HPDE6-E6E7 (cell line): Measurements from ENCODE around the gene AFG1L.
"Not testable (repeated sequence)": the region's sequence is repeated elsewhere in the genome, so short reads cannot be mapped to it uniquely, and the experiment has no call there.

Source experiments
- DNase-seq: peaks from one replicate; pipeline ENCODE4 v3.0.0; 2011; ENCODE audit warnings: missing footprints; ENCODE audit errors: extremely low spot score

The AFG1L gene

DNA sequence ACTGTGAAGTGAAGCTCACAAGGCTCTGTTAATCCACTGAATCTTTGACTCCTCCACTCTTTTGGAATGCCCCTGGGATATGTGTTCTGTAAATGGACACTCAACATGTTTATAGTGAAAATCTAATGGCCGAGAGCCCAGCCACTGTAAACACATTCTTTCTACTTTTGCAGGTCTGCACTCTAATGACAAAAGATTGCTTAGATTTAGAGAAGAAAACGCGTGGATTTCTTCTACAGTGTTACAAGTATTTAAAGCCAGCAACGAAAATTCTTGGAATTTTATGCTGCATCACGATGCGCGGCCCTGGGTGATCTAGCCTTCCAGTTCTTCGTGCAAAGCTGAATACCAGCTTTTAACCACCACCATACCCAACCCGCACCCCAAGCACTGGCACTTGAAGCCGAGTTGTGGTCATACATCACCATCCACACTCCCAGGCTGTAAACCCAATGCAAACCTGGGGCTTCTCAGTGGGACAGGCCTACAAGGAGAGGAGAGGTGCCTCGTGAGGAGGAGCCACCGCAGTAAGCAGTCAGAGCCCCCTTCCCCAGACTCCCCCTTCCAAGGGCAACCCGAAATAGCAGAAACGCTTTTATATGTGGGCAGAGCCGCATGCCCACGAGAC, 262.1 kb downstream of the AFG1L start:
- no peak for DNase-seq

DNA sequence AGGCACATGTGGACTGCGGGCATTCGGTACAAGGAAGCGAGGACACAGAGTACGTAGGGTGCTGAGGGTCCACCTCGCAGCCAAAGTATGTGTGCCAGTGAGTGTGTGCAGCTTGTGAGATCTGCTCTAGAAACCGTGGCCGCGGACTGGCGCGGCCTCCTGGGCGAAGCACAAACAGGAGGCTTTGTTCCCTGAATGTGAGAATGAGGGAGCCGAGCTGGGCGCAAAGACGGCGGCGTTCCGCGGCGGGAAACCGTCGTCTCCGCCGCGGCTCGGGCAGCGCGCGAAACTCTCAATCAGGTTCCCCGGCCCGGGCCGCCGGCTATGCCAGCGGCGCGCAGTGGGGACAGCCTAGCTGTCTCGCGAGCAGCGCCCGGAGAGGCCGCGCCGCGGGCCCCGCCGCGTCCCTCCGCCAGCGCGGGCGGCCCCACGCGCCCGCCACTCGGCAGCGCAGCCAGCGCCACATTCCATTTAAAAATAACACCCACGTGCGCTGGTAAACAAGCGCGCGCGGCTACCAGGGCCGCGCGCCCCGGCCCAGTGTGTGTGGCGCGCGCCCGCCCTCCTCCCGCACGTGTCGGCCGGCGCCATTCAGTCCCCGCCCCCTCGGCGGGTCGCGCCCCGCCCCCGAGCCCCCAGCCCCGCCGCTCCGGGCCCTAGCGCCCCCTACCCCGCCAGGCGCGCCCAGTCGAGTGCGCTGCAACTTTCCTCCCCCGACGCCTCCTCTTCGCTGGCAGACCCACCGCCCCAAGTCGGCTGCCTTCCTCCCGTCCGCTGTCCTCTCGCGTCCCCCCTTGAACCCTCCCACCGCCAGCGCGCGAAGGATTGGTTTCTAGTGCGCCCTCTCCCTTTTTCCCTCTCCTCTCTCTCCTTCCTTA, 262.9 kb downstream of the AFG1L start:
- no peak for DNase-seq

DNA sequence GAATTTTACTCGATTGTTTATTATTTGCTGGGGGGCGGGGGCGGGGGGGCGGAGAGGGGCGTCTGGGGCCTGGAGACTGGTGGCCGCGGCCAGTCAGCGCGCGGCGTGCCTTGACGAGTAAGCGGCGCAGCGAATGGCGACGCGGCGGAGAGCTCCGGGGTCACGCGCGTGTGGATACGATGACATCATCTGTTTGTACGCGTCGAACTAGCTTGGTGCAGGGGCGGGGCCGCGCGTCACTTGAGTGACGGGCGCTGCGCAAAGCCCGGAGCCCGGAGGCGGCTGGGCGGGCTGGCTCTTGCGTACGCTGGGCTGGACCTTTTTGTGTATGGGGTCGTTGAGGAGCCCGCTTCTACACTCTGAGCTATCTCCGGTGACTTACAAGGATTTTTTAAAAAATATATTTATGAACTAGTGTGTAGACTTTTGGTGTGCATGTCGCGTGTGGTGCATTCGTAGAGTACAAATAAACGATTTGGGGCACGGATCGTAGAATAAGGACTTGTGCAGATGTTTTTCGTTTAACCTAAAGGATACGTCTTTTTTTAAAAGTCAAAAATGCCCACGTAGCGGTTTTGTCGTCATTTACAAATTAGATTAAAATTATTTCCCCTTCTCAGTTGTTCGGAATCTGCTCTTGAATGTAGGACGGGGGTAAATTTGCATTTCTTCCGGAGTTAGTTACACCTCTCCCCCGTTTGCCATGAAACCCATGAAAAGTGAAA, 263.7 kb downstream of the AFG1L start:
- peak; percentile 67 for DNase-seq

DNA sequence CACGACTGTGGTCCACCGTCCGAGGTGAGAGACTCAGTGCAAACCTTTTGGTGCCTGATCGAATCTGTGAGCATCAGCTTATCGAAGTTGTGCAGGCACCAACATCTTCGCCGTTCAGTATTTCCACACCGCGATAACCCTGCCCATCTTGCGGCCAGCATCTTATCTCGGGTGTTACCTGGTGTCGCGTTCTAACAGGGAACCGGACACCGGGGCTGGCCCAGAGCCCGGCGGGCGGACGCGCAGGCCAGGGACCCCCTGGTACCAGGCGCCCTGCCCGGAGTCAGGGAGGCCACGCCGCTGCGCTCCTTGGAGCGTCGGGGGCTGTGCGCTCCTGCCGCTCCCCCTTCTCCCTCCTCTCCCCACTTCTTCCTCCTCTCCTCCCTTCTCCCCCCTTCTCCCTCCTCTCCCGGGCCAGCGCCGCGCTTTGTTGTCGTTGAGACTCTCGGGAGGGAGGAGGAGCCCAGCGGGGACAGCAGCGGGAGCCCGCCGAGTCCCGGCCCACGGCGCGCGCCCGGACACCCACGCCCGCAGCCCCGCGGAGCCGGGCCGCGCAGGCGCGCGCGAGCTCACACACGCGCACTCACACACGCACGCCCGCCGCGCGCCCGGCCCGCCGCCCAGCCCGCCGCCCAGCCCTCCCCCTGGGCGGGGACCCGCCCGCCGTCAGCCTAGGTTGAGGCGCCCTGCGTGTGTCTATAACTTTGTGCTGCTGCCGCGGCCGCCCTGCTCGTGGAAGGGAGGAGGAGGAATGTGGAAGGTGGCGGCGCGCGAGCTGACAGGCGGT, 264.4 kb downstream of the AFG1L start:
- DNase-seq, result no peak

DNA sequence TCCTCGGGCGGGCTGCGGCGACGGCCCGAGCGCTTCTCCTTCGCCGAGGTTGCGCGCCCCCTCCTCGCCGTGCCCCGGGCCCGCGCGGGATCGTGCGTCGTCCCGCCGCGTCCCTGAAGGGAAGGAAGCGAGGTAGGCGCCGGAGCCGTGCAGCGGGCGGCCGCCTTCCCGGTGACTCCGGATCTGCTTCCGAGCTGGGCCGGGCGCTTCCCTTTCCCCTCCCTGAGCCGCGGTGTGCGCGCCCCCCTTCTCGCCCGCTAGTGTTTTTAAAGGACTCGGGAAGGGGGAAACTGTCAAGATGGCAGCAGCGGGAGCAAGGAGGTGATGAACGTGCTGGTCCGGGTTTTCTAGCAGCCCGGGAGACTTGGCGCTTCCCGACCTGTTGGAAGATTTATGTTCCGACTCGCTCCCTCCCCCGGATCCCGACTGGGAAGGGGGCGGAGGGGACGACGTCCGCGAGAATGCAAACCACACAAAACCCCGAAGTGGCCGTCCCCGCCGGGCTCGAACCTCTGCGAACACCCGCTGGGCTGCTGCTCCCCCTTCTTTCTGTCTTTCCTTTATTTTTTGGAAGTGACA, 265.1 kb downstream of the AFG1L start:
- DNase-seq, result no peak

DNA sequence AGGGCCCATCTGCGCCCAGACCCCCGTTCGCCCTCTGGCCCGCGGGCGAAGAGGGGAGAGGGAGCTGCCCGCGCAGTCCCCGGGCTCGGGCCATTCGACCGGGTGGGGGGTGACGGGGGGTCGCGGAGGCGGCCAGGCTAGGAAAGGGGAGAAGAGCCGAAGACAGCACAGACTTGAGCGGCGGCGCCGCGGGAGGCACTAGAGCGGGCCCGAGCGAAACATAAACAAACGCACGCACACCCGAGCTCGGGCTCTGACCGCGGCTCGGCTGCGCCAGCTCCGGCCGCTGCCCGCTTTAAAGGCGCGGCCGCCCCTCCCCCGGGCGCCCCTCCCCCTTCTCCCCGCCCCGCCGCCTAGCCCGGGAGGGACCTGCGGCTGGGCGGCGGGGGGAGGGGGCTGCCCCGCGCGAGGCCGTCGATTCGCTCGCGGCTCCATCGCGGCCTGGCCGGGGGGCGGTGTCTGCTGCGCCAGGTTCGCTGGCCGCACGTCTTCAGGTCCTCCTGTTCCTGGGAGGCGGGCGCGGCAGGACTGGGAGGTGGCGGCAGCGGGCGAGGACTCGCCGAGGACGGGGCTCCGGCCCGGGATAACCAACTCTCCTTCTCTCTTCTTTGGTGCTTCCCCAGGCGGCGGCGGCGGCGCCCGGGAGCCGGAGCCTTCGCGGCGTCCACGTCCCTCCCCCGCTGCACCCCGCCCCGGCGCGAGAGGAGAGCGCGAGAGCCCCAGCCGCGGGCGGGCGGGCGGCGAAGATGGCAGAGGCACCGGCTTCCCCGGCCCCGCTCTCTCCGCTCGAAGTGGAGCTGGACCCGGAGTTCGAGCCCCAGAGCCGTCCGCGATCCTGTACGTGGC, 265.8 kb downstream of the AFG1L start, which contains the start of gene FOXO3:
FOXO3 (plus strand) TSS at position 455 of the 846 bp plus-strand sequence; CDS start at position 747, 292 bp downstream.
- peak; percentile 71 for DNase-seq

DNA sequence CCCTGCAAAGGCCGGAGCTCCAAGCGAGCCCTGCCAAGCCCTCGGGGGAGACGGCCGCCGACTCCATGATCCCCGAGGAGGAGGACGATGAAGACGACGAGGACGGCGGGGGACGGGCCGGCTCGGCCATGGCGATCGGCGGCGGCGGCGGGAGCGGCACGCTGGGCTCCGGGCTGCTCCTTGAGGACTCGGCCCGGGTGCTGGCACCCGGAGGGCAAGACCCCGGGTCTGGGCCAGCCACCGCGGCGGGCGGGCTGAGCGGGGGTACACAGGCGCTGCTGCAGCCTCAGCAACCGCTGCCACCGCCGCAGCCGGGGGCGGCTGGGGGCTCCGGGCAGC, 266.4 kb downstream of the AFG1L start:
- not testable (repeated sequence) for DNase-seq

DNA sequence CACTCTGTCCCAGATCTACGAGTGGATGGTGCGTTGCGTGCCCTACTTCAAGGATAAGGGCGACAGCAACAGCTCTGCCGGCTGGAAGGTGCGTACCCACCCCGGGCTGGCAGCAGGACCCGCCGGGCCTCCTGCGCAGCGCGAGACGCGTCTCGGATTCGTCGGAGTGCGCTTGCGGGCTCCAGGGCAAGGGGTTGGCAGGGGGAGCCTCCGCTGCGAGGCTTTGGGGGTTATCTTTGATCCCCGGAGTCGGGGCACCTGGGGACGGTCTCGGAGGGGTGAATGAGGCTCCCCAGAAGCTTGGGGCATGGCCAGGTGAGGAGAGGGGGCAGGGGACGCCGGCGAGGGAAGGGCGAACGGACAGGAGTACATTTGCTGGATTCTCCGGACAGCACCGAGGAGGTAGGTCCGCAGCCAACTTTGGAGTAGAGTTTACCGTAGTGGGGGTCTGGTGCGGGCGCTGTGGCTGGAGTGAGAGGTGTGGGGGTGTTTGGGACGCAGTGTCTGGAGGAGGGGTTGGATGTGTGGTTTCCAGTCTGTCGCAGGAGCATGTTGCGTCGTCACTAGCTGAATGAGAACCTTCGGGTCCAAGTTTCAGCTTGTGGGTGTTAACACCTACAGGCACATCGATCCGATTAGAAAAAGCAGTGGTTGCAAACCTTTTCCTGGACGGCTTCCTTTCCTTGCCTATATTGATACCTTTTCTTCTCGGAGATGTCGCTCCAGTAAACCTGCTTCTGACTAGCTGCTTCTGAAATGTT, 267.1 kb downstream of the AFG1L start:
- DNase-seq, result no peak

DNA sequence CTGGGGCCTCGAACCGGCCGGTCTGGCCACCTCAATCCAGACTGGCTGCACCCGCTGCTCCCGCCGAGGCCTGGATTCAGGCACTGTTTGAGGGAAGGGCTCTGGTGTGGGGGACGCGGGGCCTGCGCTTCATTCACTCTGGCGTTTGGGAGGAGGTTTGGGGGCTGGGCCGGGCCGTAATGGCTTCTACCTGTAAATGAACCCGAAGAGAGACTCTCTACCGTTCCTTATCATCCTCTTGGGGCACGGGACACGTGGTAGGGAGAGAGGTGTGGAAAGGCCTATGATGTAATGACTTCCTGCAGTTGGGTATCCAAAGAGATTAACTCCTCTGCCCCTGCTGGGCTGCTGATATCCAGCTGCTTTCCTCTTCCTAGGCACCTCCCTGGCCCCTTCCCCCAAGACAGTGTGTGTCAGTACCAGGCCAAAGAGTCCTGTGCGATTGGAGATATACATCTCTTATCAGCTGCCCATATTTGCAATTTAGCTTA, 267.7 kb downstream of the AFG1L start:
- peak; percentile 76 for DNase-seq

DNA sequence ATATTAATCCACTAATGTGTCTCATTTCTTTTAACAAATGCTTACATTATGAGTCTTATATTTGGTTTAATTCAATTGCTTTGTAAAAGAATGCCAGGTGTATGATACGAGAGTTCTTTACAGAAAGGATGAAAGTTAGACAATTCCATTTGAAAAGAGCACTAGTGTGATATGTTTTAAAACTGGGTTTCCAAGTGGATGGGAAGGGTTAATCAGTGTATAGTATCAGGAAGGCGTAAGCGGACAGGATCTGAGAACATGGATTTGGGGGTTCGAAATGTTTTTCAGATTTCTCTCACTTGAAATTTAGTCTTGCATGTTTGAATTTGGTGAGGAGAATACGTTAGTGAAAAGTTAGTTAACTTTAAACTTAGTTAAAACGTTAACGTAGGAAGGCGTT, 268.4 kb downstream of the AFG1L start:
- DNase-seq, result no peak

DNA sequence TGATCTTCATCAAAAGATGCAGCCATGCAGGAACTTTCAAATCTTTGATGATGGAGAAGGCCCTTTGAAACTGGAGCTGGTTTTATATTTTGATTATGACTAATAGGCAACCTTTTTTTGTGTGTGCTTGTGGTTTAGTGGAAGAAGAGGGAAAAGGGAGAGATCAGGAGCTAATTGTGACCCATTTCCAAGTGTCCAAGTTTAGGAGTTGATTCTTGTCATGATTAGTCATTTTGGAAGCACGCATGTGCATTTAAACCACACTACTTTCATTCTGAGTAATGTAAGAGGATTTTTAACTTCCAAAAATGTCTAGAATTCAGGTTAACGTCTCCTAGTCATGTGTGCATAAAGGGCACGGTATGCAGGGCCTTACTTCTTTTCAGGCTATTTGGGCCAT, 269.3 kb downstream of the AFG1L start:
- no peak for DNase-seq

DNA sequence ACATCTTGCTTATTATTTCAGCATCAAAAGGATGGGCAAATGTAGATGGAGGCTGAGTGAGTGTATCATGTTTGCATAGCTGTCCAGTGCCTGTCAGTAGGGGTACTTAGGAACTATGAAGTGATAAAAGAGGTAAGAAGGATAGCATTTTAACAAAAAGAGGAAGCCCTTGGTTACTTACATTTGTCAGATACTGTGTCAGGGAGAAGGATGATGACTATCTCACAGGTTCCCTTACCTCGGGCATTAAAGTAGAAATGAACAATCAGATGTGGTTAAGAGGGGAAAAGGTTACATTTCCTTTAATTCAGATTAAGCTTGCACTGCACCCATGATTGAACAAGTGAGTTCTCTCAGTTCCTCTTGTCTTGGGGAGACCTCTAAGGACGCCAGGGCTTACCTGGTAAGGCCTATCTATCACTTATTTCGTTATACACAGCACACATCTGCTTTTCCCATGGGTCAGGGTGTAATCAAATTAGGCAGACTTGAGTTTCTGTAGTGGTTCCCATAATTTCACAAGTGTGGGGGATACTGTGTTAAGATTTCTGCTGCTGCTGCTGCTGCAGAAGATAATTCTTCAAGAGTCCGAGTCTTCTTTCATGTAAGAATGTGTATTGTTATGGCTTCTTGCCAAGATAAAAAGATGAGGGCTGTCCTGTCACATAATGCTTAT, 270.4 kb downstream of the AFG1L start:
- no peak for DNase-seq

DNA sequence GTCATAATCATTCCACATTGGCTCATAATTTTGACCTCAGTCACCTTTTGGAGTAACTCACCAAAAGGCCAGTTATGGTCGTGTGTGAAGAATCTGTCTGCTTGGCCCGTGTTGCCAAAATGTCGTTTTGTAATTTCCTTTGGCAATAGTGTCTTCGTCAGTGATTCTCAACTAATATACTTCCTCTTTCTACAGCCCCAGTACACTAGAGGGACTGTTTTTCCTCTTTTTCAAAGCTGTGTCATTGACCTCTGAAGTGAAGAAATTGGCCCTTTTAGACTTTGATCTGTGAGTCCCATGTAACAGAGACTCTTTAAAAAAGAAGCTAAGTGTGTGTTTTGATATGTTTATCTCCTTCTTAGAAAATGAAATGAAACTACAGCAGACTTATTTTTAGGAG, 271.0 kb downstream of the AFG1L start:
- no peak for DNase-seq

DNA sequence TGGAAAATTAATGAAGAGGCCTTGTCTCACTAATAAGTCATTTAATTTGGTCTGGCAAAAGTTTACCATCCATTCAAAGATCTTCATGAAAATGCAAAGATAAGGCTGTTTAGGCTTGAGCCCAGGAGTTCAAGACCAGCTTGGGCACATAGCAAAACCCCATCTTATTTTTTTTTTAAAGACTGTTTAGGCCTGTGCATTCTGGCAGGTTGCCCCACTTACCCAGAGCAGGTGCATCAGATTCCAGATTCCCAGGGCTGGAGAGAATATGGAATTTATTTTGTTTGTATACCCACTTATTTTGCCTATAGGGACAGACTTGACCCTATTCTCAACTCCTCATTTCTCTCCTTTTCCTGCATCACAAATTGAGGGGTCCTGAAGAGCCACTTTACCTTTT, 271.6 kb downstream of the AFG1L start:
- DNase-seq, result no peak

DNA sequence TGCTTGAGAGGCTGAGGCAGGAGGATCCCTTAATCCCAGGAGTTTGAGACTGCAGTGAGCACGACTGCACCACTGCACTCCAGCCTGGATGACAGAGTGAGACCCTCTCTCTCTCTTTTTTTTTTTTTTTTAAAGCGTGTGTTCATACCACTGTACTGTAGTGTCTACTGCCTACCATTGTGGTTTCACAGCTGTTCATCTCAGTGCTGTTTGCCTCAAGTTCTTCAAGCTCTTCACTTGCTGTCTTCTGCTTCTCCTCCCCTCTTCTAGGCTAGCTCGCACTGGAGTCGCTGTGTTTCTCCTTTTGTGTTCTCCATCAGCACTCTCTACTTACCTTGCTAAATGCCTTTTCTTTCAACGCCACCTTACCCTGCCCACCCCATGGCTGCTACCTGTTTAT, 273.2 kb downstream of the AFG1L start:
- DNase-seq, result no peak

DNA sequence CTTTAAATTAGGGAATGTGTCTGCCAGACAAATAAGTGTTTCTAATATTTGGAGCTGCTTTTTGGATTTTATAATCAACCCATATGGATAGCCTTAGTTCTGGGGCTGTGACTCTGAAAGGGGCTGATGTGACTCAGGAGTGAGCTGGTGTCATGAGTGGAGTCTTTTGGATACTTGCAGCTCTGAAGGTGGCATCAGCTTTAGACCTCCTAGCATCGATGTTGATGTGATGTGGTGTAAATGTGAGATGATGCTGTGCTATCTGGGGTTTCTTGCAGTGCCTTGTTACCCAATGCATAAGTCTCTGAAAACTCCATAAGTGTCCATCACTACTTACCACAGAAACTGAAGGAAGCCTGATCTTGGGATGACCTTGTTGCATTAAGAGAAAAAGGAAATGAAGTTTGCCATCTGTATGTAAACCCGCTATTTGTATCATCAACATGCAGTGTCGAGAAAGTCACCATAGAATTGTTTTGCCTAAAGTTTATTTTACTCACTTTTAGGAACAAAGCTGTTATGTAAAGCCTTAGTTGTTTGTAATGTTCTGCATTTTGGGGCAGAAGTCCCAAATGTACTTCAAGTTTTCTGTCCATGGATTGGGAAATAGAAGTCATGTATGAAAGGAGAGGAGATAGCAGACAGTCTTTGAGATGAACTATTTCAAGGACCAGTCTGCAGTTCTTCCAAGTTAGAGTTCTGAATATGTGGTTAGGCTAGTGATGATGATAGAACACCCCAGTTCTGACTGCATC, 273.9 kb downstream of the AFG1L start:
- no peak for DNase-seq

DNA sequence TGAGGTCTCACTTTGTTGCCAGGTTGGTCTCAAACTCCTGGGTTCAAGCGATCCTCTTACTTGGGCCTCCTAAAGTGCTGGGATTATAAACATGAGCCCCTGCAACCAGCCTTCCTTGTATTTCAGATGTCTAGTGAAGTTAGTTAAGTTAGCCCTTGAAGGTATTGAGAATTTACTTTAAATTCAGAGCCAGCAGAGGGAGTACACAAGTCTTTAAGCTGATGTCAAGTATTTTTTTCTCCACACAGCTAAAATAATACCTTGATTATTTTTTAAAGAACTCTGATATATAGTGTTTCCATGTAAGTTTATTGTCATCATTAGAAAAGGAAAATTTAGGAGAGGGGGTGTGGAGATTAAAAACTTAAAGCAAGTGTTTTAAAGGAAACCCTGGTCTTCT, 275.7 kb downstream of the AFG1L start:
- DNase-seq, result no peak

DNA sequence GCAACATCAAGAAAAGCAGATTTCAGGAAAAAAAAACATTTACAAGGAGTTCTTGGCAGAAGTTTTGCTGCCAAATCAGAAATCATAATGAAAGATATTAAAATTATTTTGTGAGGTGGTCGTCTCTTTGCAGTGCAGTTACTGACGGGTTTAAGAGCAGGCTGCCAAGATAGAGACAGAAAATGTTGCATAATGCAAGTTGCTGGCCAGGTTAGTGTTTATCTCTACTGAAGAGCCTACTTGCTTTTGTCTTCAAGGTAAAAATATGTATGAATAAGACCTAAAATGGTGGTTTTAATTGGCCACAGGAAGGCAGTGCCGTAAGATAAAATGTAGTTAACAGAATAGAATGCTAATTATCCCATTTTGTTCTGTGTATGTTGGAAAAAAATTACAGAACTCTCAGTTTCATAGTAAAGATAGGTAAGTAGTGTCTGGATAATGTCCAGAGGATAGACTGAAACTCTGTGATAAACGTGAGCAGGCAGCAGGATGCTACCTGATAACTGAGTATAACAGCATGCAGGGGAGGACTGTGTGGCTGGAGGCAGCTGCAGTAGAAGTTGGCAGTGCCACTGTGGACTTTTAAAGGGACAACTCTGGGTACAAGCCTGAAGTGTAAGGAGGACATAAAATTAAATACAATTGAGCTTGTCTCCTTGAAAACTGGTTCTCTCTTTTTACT, 279.7 kb downstream of the AFG1L start:
- DNase-seq, result no peak
